Psoas muscle (tissue), 8 donors: ENCODE measurements around the gene PHOSPHO1. TPM values are rescaled to one million over a fixed set of nuclear protein-coding genes. Genes with fewer than 3 reads are reported as not detected.
"Not testable (repeated sequence)": the region's sequence is repeated elsewhere in the genome, so short reads cannot be mapped to it uniquely, and the experiment has no call there.

Source experiments
- ATAC-seq, 4 donors: fragments of 200-7000 bp; cut with Tn5 transposase; one replicate each; pipeline ENCODE4 v1.9.1; 2020; ENCODE audit warnings: moderate library complexity in 3 of 4, mild to moderate bottlenecking in 2 of 4
- DNase-seq, 2 donors: peaks; one replicate each; pipeline ENCODE4 v3.0.0-alpha.2; 2020
- H3K27ac ChIP-seq: fragments of 200-600 bp; one replicate; pipeline ENCODE4 v1.8.0; 2022
- H3K27me3 ChIP-seq, 3 donors: fragments of 200-600 bp in 1 of 3; one replicate each; pipeline versions ENCODE4 v1.6.1 to v1.8.0; 2013 to 2022; ENCODE audit warnings: low read length in 2 of 3, mild to moderate bottlenecking in 2 of 3, moderate library complexity in 1 of 3; ENCODE audit not compliant: insufficient read depth in 3 of 3
- H3K36me3 ChIP-seq, 2 donors: fragments of 200-600 bp in 1 of 2; one replicate each; pipeline versions ENCODE4 v1.6.1 to v1.8.0; 2013 to 2022; ENCODE audit warnings: low read depth in 1 of 2, mild to moderate bottlenecking in 1 of 2, moderate library complexity in 1 of 2; ENCODE audit not compliant: insufficient read depth in 1 of 2
- H3K4me1 ChIP-seq: fragments of 200-600 bp; one replicate; pipeline ENCODE4 v1.8.0; 2022
- H3K4me3 ChIP-seq: fragments of 200-600 bp; one replicate; pipeline ENCODE4 v1.8.0; 2022; ENCODE audit warnings: mild to moderate bottlenecking
- H3K9me3 ChIP-seq: fragments of 200-600 bp; one replicate; pipeline ENCODE4 v1.8.0; 2022
- CTCF ChIP-seq: fragments of 200-600 bp; IDR thresholded peaks from one replicate; pipeline ENCODE4 v1.8.0; 2022; ENCODE audit warnings: antibody characterized with exemption
- WGBS, 3 donors: extraction: QIAGEN DNeasy Blood & Tissue Kit; methylation state at CpG; one replicate each; pipeline versions ENCODE4 v1.1.6 to v1.1.7; 2013; 5-methylcytosine and 5-hydroxymethylcytosine counted together
- intact Hi-C, 2 donors: fragments of 100-400 bp; cut with DNase I; formaldehyde crosslinking; loops; one replicate each; pipeline versions ENCODE4 v1.11.0 to v1.14.2; 2022
- long read RNA-seq, 2 donors: library from polyadenylated mRNA; unstranded; transcript quantifications; one replicate each; pipeline ENCODE4 v2.0.0, GENCODE V29; 2021
- polyA plus RNA-seq, 3 donors: library from polyadenylated mRNA; stranded (reverse); fragments of 200-250 nt; gene quantifications; one replicate each; pipeline ENCODE4 v1.2.3, GENCODE V29; 2013
- total RNA-seq, 4 donors: library from RNA; stranded (reverse); fragmentation: NEBNext Ultra II Directional in 2 of 4; extraction: Animal tissue kit (Norgen Biotek cat#: 25700) in 2 of 4; gene quantifications; one replicate each; pipeline versions ENCODE4 v1.2.1 to v1.2.4, GENCODE V29; 2021 to 2023
- donor health status: healthy with polysubstance abuse.
- donor health status: DM: no; HTN: no; CAD: no; lungs with moderate emphysema.
- donor health status: Bipolar disorder and iron deficiency.
- donor health status: healthy.
- donor health status: DM: yes; HTN: yes; CAD: no.
- donor health status: DM: no; HTN: no; CAD: no.
- donor health status: DM: no; HTN: no; CAD: no.
- donor health status: DM: yes; HTN: yes; CAD: no.

PHOSPHO1 gene
- 1 to 10 TPM in 3 of 4 donors, under 1 TPM in 1; 0.30 to 4.2 (median 1.7) TPM for total RNA-seq
- polyA plus RNA-seq, result under 1 TPM; 0.59 to 0.70 (median 0.68) TPM
- long read RNA-seq, donor 1, partial matches to known transcripts, result 0 of 1 reads
- long read RNA-seq, donor 1, other reads (novel, unspliced or antisense), result 0 of 1 reads
- long read RNA-seq, donor 2, transcript PHOSPHO1-202 (3 exons, 2,173 nt), result major isoform, 5 of 7 reads
- long read RNA-seq, donor 2, partial matches to known transcripts, result 0 of 7 reads
- long read RNA-seq, donor 2, other reads (novel, unspliced or antisense), result 1 of 7 reads

- DNase-seq (peak; percentile 82 to 91), ATAC-seq (peak; percentile 93 to 98 (median 96))
- 3 to 4% (median 3%) methylated on average over 47 to 58 of the region's 58 CpGs for WGBS, 3 donors
- no peaks in the 10 kb centered on the region for H3K36me3 ChIP-seq
- peak within 1 kb of the TSS; percentile 68 for H3K4me3 ChIP-seq
- intact Hi-C loops, result no loop called here
- no peak within 1 kb of the TSS for H3K27ac ChIP-seq
- H3K4me1 ChIP-seq, result peaks cover 3% of the 10 kb centered on the region
- TF ChIP-seq CTCF, result no peak
- H3K27me3 ChIP-seq, result no peaks in the 10 kb centered on the region
- no peaks in the 10 kb centered on the region for H3K9me3 ChIP-seq
These were observed at the start of gene PHOSPHO1 for GRCh38 chr17:49230636-49231562. Gene PHOSPHO1 (minus strand): TSS chr17:49230787. CDS start chr17:49226691, 4,096 bp downstream.

- WGBS, 3 donors, result 72 to 91% (median 90%) methylated on average over 5 of the region's 5 CpGs
- no peak for TF ChIP-seq CTCF
- Histone ChIP-seq H3K4me1 (no peaks in the 10 kb centered on the region), H3K36me3 (no peaks in the 10 kb centered on the region), H3K4me3 (no peak overlapping the region), H3K27me3 (no peaks in the 10 kb centered on the region), H3K27ac (no peak overlapping the region), H3K9me3 (no peaks in the 10 kb centered on the region)
- ATAC-seq, result no peak
- intact Hi-C loops, result no loop called here
- DNase-seq, result no peak
These were observed 49.5 kb upstream of the PHOSPHO1 start for GRCh38 chr17:49280061-49280460.

- H3K27me3 ChIP-seq, ATAC-seq, H3K9me3 ChIP-seq, H3K4me1 ChIP-seq, H3K36me3 ChIP-seq, H3K4me3 ChIP-seq, intact Hi-C loops, DNase-seq, H3K27ac ChIP-seq: not testable (repeated sequence)
- 76 to 81% (median 78%) methylated on average over 11 of the region's 11 CpGs for WGBS, 3 donors
These were observed 48.9 kb upstream of the PHOSPHO1 start for GRCh38 chr17:49279263-49280015.

GRCh38 chr17:49278076-49278475, 47.5 kb upstream of the PHOSPHO1 start:
- no peak overlapping the region for H3K4me3 ChIP-seq
- H3K9me3 ChIP-seq, result no peaks in the 10 kb centered on the region
- no peaks in the 10 kb centered on the region for H3K27me3 ChIP-seq
- ATAC-seq (no peak), DNase-seq (no peak)
- no peaks in the 10 kb centered on the region for H3K36me3 ChIP-seq
- H3K27ac ChIP-seq, result no peak overlapping the region
- TF ChIP-seq CTCF, result no peak
- WGBS, 3 donors, result 37 to 61% (median 40%) methylated on average over 3 of the region's 3 CpGs
- H3K4me1 ChIP-seq, result no peaks in the 10 kb centered on the region
- intact Hi-C loops, result no loop called here
